ENCODE data around the gene RCAN3. TPM values are rescaled to one million over a fixed set of nuclear protein-coding genes. Genes with fewer than 3 reads are reported as not detected.

The RCAN3 gene
- total and polyA plus RNA-seq, 10 of the 15 experiments (the other 5 are each of a cell fraction or from before 2014, with no cell fraction given), result 0.02 to 0.46 (median 0.06) TPM; not detected in 3

- TF ChIP-seq PRDM15 (CRISPR knock-in tag; IDR thresholded peaks at IDR 0.05) (no peak), CHD2 (IDR thresholded peaks at IDR 0.05; ENCODE audit: borderline replicate concordance, low read depth, low read length) (peak; percentile 54), YY1 (IDR thresholded peaks at IDR 0.05; ENCODE audit: low read depth, low read length) (peak; percentile 73), IKZF1 (conservative IDR thresholded peaks at IDR 0.05) (peak; percentile 64; the same call in 1 of the 2 replicates), SIN3A (IDR thresholded peaks at IDR 0.05; ENCODE audit: low read depth, low read length) (no peak), KAT2A (conservative IDR thresholded peaks at IDR 0.05; ENCODE audit: control insufficient read depth, low read depth, low read length) (no peak), ZNF24 (IDR thresholded peaks at IDR 0.05) (0 out of 2 replicates have a peak, but pooled peaks have one; percentile 5), HCFC1 (IDR thresholded peaks at IDR 0.05; ENCODE audit: low read length) (no peak), E4F1 (IDR thresholded peaks at IDR 0.05; ENCODE audit: borderline replicate concordance, partially characterized antibody) (no peak), PAX8 (IDR thresholded peaks at IDR 0.05) (no peak), CREB1 (IDR thresholded peaks at IDR 0.05; ENCODE audit: low read depth) (peak; percentile 46; the same call in 1 of the 2 replicates), DPF2 (IDR thresholded peaks at IDR 0.05) (0 out of 2 replicates have a peak, but pooled peaks have one; percentile 50), IKZF2 (IDR thresholded peaks at IDR 0.05) (peak; percentile 61 to 76), RUNX3 (IDR thresholded peaks at IDR 0.05; ENCODE audit: low read length) (peak; percentile 84), MTA3 (IDR thresholded peaks at IDR 0.05; ENCODE audit: borderline replicate concordance, low read length) (no peak), BHLHE40 (IDR thresholded peaks at IDR 0.05; ENCODE audit: borderline replicate concordance in 1 of 2, low read depth in 2 of 2, low read length in 1 of 2) (peak in 1 of 2 experiments; percentile 30; a peak in 2 of 4 replicates), NR2F1 (conservative IDR thresholded peaks at IDR 0.05) (no peak), CREM (IDR thresholded peaks at IDR 0.05; ENCODE audit: low read depth) (peak; percentile 33; the same call in 1 of the 2 replicates), PKNOX1 (IDR thresholded peaks at IDR 0.05) (0 out of 2 replicates have a peak, but pooled peaks have one; percentile 32), SPI1 (IDR thresholded peaks at IDR 0.05; ENCODE audit: borderline replicate concordance, insufficient read depth, low read depth, low read length) (peak; percentile 85), ETV6 (conservative IDR thresholded peaks at IDR 0.05 in 1 of 2, IDR thresholded peaks at IDR 0.05 in 1 of 2; ENCODE audit: borderline replicate concordance in 1 of 2, low read depth in 1 of 2) (peak in 1 of 2 experiments; percentile 66; a peak in 1 of 4 replicates), CBFB (IDR thresholded peaks at IDR 0.05; ENCODE audit: low read depth) (no peak), HSF1 (IDR thresholded peaks at IDR 0.05; ENCODE audit: low read depth, low read length) (no peak), JUNB (IDR thresholded peaks at IDR 0.05) (no peak)
Measured at GRCh38 chr1:24481101-24481500, 21.5 kb upstream of the RCAN3 start (continued).

Measured in GM12878 (cell line).